ENCODE measurements around the gene FKTN. TPM values are rescaled to one million over a fixed set of nuclear protein-coding genes. Genes with fewer than 3 reads are reported as not detected.
A peak's percentile ranks its signal among the peaks of the same experiment; 100 is the strongest.

FKTN gene
- total RNA-seq (ENCODE audit: low replicate concordance) = 34.2 and 57.7 TPM in 2 replicates

DNA sequence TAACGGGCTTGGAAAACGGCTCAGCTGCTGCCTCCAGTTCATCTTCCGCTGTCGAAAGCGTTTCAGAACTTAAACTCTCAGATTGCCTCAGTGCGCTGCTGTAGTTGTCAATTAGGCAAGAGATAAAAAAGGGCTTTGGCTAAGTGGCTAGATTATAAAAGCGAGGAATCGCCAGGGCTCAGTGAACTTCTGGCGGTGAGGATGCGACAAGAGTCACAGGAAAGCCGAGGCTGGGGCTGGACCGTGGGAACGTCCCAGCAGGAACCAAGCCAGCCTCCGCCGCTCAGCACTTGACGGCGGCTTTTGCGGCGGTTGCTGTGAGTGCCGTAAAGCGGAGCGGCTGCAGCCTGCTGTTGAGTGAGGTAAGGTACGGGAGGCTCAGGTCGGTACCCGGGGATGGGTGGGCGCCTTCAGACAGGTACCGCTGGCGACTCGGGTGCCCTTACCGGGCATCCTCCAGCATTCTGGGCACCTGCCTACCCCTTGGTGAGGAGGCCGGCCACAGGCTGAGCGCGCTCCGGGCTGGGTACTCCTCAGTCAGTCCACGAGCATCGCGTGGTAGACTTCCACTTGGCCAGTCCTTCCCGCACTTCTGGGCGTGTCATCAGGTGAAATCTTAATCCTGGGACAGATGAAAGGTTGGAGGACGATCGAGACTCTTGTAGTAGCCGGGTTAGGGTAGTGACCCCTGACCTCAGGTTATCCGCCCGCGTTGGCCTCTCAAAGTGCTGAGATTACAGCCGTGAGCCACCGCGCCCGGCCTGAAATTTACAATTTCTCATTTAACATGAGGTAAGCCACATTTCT is at the start of gene FKTN:
FKTN (plus strand) TSS at position 328 of the 807 bp plus-strand sequence. CDS start 16,902 bp downstream, outside the sequence.
- TF ChIP-seq EZH2 (IDR thresholded peaks at IDR 0.05) (peak; percentile 6), EZH2phosphoT487 (IDR thresholded peaks at IDR 0.05) (no peak)
- TF ChIP-seq, protein P1, sequence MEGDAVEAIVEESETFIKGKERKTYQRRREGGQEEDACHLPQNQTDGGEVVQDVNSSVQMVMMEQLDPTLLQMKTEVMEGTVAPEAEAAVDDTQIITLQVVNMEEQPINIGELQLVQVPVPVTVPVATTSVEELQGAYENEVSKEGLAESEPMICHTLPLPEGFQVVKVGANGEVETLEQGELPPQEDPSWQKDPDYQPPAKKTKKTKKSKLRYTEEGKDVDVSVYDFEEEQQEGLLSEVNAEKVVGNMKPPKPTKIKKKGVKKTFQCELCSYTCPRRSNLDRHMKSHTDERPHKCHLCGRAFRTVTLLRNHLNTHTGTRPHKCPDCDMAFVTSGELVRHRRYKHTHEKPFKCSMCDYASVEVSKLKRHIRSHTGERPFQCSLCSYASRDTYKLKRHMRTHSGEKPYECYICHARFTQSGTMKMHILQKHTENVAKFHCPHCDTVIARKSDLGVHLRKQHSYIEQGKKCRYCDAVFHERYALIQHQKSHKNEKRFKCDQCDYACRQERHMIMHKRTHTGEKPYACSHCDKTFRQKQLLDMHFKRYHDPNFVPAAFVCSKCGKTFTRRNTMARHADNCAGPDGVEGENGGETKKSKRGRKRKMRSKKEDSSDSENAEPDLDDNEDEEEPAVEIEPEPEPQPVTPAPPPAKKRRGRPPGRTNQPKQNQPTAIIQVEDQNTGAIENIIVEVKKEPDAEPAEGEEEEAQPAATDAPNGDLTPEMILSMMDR (IDR thresholded peaks at IDR 0.05) = no peak
- peaks cover 11% of the 10 kb centered on the region for H3K9me3 ChIP-seq (ENCODE audit: low read depth)
- peaks cover 20% of the 10 kb centered on the region for H3K27me3 ChIP-seq
- H3K36me3 ChIP-seq = peaks cover 10% of the 10 kb centered on the region
- Mint-ChIP-seq H3K4me3 (peak within 1 kb of the TSS; percentile 93), H3K27ac (peak within 1 kb of the TSS; percentile 85), H3K27me3 (ENCODE audit: insufficient read depth, low read depth) (peaks cover 7% of the 10 kb centered on the region), H3K4me1 (peaks cover 12% of the 10 kb centered on the region), H3K9me3 (peaks cover 32% of the 10 kb centered on the region), H3K36me3 (peaks cover 22% of the 10 kb centered on the region)
- H2AFZ ChIP-seq (replicated peaks) = peak within 1 kb of the TSS; percentile 99
- peak within 1 kb of the TSS; percentile 72 for H3K4me3 ChIP-seq
- H3K4me1 ChIP-seq = peaks cover 7% of the 10 kb centered on the region
- H3K9ac ChIP-seq = peak within 1 kb of the TSS; percentile 29
- H3K27ac ChIP-seq = no peak within 1 kb of the TSS
- H3K79me2 ChIP-seq (ENCODE audit: low read depth) = peaks cover 14% of the 10 kb centered on the region
- H4K20me1 ChIP-seq (ENCODE audit: low read depth) = no peaks in the 10 kb centered on the region
- DNase-seq (ENCODE audit: low spot score) = peak; percentile 94
- H3K4me2 ChIP-seq = peak within 1 kb of the TSS; percentile 93
- peaks cover 4% of the 10 kb centered on the region for H3F3A ChIP-seq (ENCODE audit: low read depth)

DNA sequence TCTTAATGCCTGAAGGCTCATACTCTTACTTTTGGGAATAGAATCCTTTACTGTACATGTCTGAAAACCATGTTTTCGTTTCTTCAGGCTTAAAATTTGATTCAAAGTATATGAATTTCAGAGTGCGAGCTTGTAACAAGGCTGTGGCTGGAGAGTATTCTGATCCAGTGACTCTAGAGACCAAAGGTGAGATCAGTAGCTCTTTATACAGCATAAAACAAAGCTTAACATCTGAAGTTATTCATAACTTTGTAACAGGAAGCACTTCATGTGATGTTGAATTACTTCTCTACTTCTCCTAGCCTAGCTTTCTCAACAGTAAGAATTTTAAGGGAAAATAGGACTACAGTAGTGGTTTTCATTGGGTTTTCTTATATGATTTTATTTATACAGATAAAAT is 49.4 kb upstream of the FKTN start:
- no peaks in the 10 kb centered on the region for H3K4me1 Mint-ChIP-seq

DNA sequence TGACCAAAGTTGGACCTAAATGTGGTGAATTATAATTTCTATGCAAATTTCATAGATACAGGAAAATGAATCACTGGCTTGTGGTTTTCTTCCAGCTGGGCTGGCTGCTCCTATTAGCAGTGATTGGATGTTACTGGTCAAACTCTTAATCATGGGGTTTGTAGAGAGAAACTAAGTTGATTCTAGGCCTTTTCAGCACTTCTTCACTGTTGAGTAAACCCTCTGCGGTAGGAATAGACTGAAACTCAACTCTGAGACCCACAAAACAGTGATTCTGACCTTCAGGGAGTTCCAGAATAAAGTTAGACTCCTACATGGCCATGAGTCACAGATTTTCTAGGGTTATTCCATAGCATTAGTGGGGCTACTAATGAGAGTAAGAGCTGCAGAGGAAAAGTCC is 47.9 kb upstream of the FKTN start:
- no peaks in the 10 kb centered on the region for H3K9me3 Mint-ChIP-seq
- Histone ChIP-seq H3K36me3 (peaks cover 17% of the 10 kb centered on the region), H3K4me2 (no peak overlapping the region), H4K20me1 (ENCODE audit: low read depth) (no peaks in the 10 kb centered on the region), H3K9ac (no peak overlapping the region), H3K4me1 (no peaks in the 10 kb centered on the region), H3K27me3 (no peaks in the 10 kb centered on the region), H3K4me3 (no peak overlapping the region), H3F3A (ENCODE audit: low read depth) (no peaks in the 10 kb centered on the region), H3K9me3 (ENCODE audit: low read depth) (no peaks in the 10 kb centered on the region), H3K27ac (no peak overlapping the region), H2AFZ (replicated peaks) (no peak overlapping the region), H3K79me2 (ENCODE audit: low read depth) (no peaks in the 10 kb centered on the region)
- H3K27ac Mint-ChIP-seq = no peak overlapping the region
- H3K4me3 Mint-ChIP-seq = no peak overlapping the region
- TF ChIP-seq, protein P1 (IDR thresholded peaks at IDR 0.05) = no peak
- no peak for TF ChIP-seq EZH2phosphoT487 (IDR thresholded peaks at IDR 0.05)
- TF ChIP-seq EZH2 (IDR thresholded peaks at IDR 0.05) = no peak
- peaks cover 18% of the 10 kb centered on the region for H3K36me3 Mint-ChIP-seq
- no peaks in the 10 kb centered on the region for H3K4me1 Mint-ChIP-seq
- no peaks in the 10 kb centered on the region for H3K27me3 Mint-ChIP-seq (ENCODE audit: insufficient read depth, low read depth)
- no peak for DNase-seq (ENCODE audit: low spot score)

More for the DNA sequence above, 49.4 kb upstream of the FKTN start:
- no peaks in the 10 kb centered on the region for H3K4me1 ChIP-seq
- no peak overlapping the region for H2AFZ ChIP-seq (replicated peaks)
- no peak overlapping the region for H3K27ac ChIP-seq
- H3F3A ChIP-seq (ENCODE audit: low read depth) = no peaks in the 10 kb centered on the region
- H3K27ac Mint-ChIP-seq = no peak overlapping the region
- H3K27me3 ChIP-seq = no peaks in the 10 kb centered on the region
- H3K9me3 ChIP-seq (ENCODE audit: low read depth) = no peaks in the 10 kb centered on the region
- no peak overlapping the region for H3K9ac ChIP-seq
- H3K36me3 ChIP-seq = peaks cover 7% of the 10 kb centered on the region
- no peak for DNase-seq (ENCODE audit: low spot score)
- H3K4me3 Mint-ChIP-seq = no peak overlapping the region
- H3K79me2 ChIP-seq (ENCODE audit: low read depth) = no peaks in the 10 kb centered on the region
- no peaks in the 10 kb centered on the region for H4K20me1 ChIP-seq (ENCODE audit: low read depth)
- H3K36me3 Mint-ChIP-seq = peaks cover 7% of the 10 kb centered on the region
- H3K4me2 ChIP-seq = no peak overlapping the region
- H3K9me3 Mint-ChIP-seq = no peaks in the 10 kb centered on the region
- H3K4me3 ChIP-seq = no peak overlapping the region
- no peaks in the 10 kb centered on the region for H3K27me3 Mint-ChIP-seq (ENCODE audit: insufficient read depth, low read depth)
- TF ChIP-seq EZH2 (IDR thresholded peaks at IDR 0.05) = no peak
- TF ChIP-seq, protein P1 (IDR thresholded peaks at IDR 0.05) = no peak
- TF ChIP-seq EZH2phosphoT487 (IDR thresholded peaks at IDR 0.05) = no peak
